Subcutaneous adipose tissue (tissue), 4 donors: ENCODE measurements around the gene LRP1. TPM values are rescaled to one million over a fixed set of nuclear protein-coding genes. Genes with fewer than 3 reads are reported as not detected.

Experiments used
- CTCF ChIP-seq: fragments of 450-650 bp; IDR thresholded peaks from one replicate; pipeline ENCODE4 v1.5.1; 2016; ENCODE audit warnings: low read depth, mild to moderate bottlenecking, control low read depth, antibody characterized with exemption, moderate library complexity
- total RNA-seq, 4 donors: library from RNA; depleted of rRNA; stranded (reverse); fragments of >200 nt; gene quantifications; one replicate each; pipeline ENCODE4 v1.1.0, GENCODE V29; 2016

The LRP1 gene
- total RNA-seq, 4 donors from 2014 or later: 301 to 814 (median 762) TPM

GRCh38 chr12:57214398-57214781 lies 86.1 kb downstream of the LRP1 start:
- no peak for TF ChIP-seq CTCF

- TF ChIP-seq CTCF: no peak
Observed at GRCh38 chr12:57215065-57215464, 86.8 kb downstream of the LRP1 start.

GRCh38 chr12:57215668-57216013 lies 87.4 kb downstream of the LRP1 start:
- TF ChIP-seq CTCF: no peak

- TF ChIP-seq CTCF: no peak
Observed at GRCh38 chr12:57216014-57216911, 88.0 kb downstream of the LRP1 start, which contains the start of gene NXPH4. Gene NXPH4, plus strand, starts transcription at chr12:57216794. Its CDS starts 176 bp downstream, at chr12:57216970.

GRCh38 chr12:57216921-57217879 lies 88.9 kb downstream of the LRP1 start:
- no peak for TF ChIP-seq CTCF

GRCh38 chr12:57218030-57218853 lies 90.0 kb downstream of the LRP1 start:
- TF ChIP-seq CTCF: no peak
